HG03457 (cell line): ENCODE measurements around the gene PON2.
"Not testable (repeated sequence)": the region's sequence is repeated elsewhere in the genome, so short reads cannot be mapped to it uniquely, and the experiment has no call there.

ENCODE experiments used
- ATAC-seq: cut with Tn5 transposase; IDR thresholded peaks from one replicate; pipeline ENCODE4 v1.9.1; 2021; ENCODE audit warnings: moderate number of reproducible peaks; ENCODE audit not compliant: unreplicated experiment

The PON2 gene

DNA sequence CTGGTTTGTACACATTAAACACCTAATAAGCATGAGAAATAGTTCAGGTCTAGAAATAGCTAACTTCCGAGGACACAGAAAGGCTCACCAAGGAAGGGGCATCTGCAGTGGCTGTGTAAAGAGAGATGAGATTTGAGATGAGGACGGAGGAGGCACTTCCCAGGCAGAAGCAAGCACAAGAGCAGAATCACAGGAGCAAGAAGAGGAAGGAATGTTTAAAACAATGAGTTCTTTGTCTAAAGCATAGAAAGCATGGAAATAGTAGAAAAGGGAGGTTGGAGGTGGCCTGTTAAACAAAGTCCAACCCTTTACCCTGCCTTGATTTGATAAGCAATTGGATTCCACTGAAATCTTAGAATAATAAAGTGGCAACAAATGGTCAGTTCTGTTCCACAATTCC lies 27.1 kb downstream of the PON2 start:
- no peak for ATAC-seq

DNA sequence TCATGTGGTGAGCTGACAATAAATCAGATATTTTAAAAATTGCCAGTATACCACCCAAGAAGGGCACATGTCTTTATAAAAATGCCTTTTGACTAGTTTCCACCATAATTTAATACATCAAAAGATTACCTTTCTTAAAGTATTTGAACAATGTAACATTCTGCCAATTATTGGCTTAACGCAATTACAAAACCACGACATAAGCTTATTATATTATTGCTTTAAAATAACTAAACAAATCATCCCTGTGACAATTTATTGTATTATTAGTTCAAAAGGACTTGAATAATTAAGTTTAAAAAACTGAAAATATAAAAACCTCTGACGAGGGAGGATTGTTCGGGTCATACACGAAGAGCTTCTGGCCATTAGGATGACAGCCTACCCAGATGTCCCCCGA lies 29.0 kb downstream of the PON2 start:
- ATAC-seq: no peak

DNA sequence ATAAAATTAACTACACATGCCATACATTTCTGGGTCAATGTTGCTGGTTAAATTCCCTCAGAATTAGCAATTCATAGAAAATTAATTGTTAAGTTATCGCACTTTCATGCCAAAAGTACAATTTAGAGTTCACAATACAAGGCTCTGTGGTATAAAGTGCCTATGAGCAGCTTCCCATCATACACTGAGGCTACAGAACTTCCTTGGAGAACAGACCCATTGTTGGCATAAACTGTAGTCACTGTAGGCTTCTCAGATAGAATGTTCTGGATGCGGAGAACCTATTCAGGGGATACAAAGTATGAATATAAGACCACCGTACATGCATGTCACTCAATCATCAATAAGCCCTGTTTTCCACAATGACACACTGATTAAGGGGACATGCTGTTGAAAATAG lies 29.6 kb downstream of the PON2 start:
- ATAC-seq: no peak

DNA sequence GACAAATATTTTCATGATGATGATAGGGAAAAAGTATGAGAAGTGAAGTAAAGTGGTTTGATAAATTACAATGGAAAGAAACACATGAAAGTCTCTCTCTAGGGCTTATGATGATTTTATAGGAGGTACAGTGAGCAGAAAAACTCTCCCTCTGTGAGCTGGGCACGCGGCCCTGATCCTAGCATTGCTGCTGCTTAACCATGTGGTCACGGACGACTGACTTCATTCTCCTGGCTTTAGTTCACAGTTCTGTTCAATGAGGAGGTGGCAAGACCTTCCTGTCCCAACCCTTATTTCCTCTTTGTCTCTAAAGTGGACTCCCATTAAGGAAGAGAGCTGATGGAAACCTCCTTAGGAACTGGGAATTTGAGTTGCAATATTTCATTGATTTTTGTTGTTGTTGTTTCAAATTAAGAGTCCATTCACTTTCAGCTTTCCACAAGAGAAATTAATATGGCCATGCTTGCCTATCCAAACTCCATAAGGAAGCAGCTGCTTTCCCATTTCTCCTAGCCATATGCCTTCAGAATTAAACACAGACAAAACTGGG lies 30.4 kb downstream of the PON2 start:
- ATAC-seq: no peak

DNA sequence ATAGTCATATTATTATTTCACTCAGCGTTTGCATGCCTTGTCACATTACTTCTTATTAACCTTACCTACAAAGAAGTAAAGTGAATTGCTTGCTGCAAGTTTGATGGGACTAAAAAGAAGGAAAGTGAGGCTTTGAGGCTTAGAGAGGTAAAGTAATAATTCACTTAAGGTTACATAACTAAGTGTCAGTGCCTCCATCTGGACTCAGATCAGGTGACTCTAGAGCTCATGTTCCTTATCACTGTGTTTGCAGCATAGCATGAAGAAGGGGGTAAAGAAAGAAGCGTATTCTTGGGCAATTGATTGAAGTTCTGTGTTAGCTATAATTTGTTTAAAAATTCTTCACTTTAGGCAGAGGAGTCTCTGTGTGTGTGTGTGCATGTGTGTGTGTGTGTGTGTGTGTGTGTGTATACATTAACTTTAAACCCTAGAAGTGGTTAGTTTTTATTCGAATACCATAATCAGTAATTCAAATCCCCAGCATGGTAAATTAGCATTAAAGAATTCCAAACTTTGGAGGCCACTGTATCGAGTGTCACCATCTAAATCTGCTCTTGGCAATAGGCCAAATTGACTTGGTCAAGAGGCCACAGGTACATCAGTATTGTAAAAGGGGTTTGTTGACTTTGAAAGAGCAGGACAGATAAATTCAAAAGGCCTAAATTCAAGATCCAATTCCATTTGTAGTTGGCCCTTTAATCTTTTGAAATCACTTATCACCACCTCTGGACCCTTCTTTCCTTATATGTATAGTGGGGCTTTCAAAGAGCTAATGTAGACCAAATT lies 36.5 kb downstream of the PON2 start:
- ATAC-seq: no peak

DNA sequence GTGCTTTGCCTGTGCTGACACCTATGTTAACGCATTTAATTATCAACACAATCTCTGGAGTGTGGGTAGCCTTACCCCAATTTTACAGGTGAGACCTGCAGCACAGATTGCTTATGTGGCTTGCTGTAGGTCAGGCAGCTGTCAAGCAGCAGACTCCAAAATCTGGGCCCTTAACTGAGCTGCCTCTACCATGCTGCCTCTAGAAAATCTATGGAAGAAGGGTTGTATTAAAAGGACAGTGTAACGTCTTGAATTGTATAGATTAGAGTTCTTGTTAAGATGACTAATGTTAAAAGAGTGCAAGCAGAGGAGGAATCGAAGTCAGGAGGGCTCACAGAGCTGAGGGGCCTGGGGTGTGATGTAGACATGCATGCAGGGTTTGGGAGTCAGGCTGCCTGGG lies 37.4 kb downstream of the PON2 start:
- no peak for ATAC-seq

DNA sequence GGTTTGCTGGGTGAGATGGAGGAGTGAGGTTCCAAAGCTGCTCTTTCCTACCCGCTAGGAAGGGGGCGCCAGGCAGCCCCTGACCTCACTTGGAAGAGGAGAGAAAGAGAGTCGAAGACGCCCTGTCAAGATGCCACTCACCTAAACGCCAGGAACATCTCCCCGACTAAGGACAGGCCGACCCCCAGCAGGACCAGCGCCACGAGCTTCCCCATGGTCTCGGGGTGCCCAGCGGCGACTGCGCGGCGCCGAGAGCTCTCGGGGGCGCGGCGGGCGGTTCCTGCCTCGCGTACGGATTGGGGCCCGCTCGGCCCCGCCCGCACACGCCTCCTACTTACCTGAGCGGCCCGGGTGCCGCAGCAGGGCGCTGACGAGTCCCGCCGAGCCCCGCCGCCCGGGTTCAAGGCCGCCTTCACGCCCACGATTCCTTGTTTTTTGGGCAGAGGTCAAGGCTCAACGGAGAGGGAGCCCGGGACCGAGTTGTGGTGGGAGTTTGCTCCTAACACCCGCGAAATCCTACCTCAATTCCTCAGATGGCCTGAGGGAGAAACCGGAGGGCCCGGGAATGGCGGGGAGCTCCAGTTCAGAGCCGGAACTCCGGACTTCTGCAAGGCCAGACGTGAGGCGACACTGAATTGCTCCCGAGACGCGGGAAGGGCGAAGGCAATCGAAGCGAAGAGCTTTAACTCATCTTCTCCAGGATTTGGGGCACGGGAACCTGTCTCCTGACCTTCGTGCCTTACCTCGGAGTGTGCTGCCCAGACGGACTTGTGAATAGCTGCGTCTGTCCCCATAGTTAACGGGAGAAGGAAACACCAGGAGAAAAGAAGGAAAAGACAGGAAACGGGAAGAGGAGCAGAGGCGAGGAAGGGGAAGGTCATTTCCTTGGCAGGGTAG lies 38.4 kb downstream of the PON2 start, which contains the start of gene PON3:
Gene PON3, minus strand, starts transcription at position 240 of the 897 bp plus-strand sequence. Its CDS starts 25 bp downstream, at position 215.
- no peak for ATAC-seq

DNA sequence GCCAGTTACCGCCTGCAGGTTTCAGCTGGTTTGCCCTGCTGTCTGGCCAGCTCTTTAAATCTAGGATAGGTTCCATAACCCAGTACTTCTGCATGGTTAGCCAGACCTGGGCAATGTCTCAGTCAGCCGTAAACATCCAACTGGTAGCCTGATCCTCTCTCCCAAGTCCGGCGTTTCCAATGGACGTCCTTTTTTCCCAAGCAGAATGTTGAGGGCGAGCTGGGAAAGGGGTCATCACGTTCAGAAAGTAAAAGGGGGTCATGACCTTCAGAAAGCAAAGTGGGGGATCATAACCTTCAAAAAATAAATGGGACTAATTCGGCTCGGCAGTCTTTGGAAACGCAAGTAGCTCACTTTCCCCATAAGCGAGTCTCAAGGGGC lies 39.1 kb downstream of the PON2 start:
- no peak for ATAC-seq

DNA sequence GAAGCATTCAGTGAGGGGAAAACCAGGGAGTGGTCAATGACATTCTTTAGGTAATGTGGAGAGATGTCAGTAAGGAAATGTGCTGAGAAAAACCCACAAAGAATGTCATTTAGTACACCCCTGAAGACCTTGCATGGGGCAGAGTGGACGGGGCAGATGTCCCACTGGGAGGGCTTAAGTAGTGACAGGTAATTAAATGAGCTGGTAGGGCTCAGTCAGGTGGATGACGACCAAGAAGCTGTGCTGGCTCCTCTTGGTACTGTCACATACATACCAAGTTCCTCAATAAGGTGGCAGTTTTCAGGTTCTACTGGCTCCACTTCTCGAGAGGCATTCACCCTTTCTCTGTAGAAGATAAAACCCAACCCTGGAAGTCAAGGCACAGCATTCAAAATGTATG lies 40.5 kb downstream of the PON2 start:
- ATAC-seq: no peak

DNA sequence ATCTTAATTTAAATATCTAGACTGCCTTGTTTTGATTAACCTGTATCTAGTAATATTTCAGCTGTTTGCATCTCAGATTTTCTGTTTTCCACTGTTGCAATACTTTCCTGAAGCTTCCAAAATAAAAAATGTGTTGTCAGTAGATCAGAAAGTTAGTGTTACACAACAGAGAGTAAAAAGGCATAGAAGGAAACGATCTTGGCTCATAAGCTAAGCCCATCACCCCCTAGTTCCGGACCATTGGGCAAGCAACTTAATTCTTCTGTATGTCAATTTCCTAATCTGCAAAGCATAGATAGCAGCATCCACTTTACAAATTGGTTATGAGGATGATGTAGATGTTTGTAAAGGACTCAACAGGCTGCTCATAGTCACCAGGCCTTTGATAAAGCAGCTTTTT lies 43.1 kb downstream of the PON2 start:
- ATAC-seq: no peak

DNA sequence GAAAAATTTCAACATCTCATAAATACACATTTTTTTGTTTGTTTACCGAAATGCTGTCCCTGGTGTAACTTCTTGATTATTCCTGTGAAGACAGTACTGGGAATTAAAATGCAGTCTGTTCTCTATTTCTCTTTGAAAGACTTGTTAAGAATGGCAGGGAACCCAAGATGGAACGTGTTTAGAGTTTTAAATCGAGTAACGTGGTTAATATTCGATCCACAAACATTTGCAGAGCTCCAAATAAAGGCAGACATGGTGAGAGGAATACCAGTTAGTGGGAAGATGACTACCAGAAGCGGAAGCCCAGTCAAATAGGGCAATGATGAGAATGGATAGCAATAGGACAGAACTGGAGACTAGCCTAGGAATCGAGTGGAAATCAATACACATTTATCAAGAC lies 45.3 kb downstream of the PON2 start:
- ATAC-seq: no peak

DNA sequence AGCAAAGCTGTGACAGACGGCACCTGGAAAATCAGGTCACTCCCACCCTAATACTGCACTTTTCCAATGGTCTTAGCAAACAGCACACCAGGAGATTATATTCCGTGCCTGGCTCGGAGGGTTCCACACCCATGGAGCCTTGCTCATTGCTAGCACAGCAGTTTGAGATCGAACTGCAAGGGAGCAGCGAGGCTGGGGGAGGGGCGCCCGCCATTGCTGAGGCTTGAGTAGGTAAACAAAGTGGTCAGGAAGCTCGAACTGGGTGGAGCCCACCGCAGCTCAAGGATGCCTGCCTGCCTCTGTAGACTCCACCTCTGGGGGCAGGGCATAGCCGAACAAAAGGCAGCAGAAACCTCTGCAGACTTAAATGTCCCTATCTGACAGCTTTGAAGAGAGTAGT lies 55.4 kb downstream of the PON2 start:
- not testable (repeated sequence) for ATAC-seq

DNA sequence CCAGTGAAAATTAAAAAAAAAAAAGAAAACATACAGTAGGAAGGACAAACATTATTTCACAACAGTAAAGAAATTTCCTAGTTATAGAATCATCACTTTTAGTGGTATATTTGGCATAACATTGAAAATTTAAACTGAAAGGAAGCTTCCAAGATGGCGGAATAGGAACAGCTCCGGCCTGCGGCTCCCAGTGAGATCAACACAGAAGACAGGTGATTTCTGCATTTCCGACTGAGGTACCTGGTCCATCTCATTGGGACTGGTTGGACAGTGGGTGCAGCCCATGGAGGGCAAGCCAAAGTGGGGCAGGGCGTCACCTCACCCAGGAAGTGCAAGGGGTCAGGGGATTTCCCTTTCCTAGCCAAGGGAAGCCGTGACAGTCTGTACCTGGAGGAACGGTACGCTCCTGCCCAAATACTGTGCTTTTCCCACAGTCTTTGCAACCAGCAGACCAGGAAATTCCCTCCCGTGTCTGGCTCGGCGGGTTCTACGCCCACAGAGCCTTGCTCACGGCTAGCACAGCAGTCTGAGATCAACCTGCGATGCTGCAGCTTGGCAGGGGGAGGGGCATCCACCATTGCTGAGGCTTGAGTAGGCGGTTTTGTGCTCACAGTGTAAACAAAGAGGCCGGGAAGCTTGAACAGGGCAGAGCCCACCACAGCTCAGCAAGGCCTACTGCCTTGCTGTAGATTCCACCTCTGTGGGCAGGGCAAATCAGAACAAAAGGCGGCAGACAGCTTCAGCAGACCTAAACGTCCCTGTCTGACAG lies 58.0 kb downstream of the PON2 start:
- ATAC-seq: no peak

DNA sequence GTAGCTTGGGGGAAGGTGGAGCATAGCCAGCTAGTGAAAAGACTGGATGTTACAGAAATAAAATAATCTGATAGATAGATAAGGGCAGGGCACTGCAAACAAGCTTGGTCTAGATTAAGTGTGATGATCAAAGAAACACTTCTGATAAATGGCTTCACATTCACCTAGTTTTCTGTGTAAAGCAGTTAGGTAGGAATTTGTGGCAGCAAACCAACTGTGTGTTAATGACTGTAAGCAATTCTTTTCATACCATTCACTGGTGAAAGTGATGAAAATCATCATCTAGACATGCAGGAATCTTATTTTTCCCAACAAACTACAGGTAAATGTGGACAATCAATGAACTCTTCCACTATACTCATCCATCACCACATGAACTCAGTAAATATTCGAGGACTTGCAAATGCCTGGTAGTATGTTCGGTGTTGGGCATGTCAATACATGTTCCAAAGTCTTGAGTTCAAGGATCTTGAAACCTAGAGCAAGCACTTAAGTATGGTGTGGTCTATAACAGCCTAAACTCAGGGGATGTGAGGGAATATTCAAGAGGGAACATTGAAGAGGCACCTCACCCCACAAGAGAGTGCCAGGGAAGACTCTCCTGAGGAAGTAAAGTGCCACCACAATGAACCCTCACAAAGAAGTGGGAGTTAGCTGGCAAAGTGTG lies 59.1 kb downstream of the PON2 start:
- no peak for ATAC-seq

DNA sequence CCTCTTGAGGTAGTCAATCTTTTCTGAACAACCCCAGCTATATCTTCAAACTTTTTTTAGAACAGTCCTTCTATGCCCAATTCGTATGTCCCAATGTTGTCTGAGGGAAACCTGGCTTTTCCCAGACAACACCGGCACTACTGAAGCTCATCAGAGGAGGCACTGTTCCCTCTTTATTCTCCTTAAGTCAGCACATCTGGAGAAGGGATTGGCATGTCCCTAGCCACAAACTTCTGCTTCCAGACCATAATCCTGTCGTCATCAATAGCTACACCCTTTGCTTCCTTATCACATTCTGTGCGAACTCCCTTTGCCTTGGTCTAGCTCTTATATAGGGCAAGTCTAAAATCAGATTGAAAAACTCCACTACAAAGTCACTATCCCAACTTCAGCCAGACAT lies 61.5 kb downstream of the PON2 start:
- ATAC-seq: no peak

DNA sequence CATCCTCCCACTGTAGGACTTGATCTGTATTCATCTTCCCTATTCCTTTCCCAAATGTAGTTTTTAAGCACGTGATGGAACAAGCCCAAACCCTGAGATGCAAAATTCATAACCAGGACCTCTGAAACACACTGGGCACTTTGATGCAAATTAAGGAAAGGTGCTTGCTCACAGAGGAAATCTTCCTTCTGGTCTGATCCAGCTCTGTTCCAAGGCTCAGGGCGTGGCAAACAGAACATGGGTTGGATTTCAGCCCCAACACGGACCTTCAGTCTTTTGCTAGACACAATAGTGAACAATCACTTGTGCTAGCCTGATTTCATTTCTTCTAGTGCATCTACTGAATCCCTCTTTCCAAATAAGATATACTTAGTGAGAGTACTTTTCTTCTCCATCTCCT lies 66.6 kb downstream of the PON2 start:
- no peak for ATAC-seq

DNA sequence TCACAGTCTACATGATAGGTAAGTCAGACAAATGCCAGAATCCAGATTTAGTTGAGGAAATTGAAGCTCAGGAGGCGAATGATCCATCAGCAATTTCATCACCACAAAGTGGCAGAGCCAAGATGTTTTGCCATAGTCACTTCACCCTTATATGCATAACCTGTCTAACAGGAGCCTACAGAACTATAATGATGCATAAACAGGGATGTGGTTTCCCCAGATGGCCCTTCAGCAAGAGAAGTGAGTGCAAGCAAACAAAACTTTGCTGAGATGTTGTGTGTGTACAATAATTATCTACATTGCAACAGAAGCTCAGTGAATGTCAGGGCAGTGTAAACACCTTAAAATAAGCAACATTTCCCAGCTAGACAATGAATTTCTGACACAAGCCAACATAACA lies 67.2 kb downstream of the PON2 start:
- no peak for ATAC-seq

DNA sequence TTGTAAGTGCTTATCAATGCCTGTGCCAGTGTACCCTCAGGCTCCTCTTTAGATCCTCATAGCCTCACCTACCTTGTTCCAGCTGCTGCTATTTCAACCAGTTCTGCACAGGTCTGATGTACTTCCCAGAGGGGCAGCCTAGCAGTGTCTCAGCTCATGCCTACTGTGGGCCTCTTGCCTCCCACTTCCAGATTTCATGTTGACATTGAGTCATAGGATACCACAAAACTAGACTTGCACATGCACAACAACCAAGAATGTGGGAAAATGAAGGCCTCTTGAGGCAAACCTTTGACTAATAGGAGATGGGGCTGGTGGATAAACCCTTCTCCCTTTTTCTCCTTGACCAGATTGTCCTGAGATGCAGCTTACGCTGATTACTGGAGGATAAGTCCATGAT lies 69.7 kb downstream of the PON2 start:
- no peak for ATAC-seq

DNA sequence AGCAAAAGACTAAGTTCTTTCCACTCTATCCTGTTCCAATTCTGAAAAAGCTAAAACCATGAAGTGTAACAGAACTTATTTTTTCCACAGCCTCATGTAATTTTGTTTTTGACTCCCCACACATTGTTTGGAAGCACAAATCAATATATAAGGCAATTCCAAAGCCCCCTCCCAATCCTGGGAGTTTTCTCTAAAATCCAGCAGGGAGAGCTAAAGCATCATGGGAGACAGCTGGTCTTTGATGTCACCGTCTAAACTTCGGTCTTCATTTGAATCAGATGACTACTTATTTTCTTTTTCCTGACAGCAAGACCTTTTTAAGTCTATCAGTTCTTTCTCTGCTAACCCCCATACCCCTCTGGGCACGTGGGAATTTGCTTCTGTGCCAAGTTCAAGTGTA lies 77.2 kb downstream of the PON2 start:
- ATAC-seq: no peak
